H1 (cell line): Measurements from ENCODE around the gene UBR3. TPM values are rescaled to one million over a fixed set of nuclear protein-coding genes. Genes with fewer than 3 reads are reported as not detected.

Source experiments
- CTCF ChIA-PET: fragments of 300-600 bp; sonication (Branson Sonifier 250); formaldehyde crosslinking; loops from one replicate; lab custom pipeline; 2021; ENCODE audit not compliant: partially characterized antibody; lab: Charles Lee
- POLR2A ChIA-PET: fragments of 300-600 bp; sonication (Branson Sonifier 250); formaldehyde crosslinking; loops from one replicate; lab custom pipeline; 2021; ENCODE audit warnings: inconsistent platforms; ENCODE audit not compliant: partially characterized antibody; lab: Charles Lee
- DNase-seq, 2 experiments: peaks; one replicate each; pipeline versions ENCODE4 v3.0.0 to v3.0.0-alpha.2; 2010 to 2022; ENCODE audit warnings: low spot score in 2 of 2, low read depth in 1 of 2, mixed read lengths in 1 of 2
- FAIRE-seq: peaks from 2 replicates; lab custom pipeline; 2011; peaks lifted over from hg19 to GRCh38; lab: Jason Lieb, UNC
- H2AFZ ChIP-seq: 2 replicates; pipeline ENCODE4 v1.8.1; 2012; ENCODE audit warnings: low read length, inconsistent platforms
- H2AK5ac ChIP-seq: 2 replicates; pipeline ENCODE4 v1.6.1; 2013; ENCODE audit warnings: low read depth, low read length
- H2BK120ac ChIP-seq: replicated peaks from 2 replicates; pipeline ENCODE3; 2013; ENCODE audit warnings: low read depth, low read length, inconsistent platforms
- H2BK12ac ChIP-seq: 2 replicates; pipeline ENCODE4 v1.6.1; 2013; ENCODE audit warnings: low read depth, low read length
- H2BK15ac ChIP-seq: 2 replicates; pipeline ENCODE4 v1.6.1; 2013; ENCODE audit warnings: low read length
- H2BK20ac ChIP-seq: 2 replicates; pipeline ENCODE4 v1.6.1; 2013; ENCODE audit warnings: low read length
- H2BK5ac ChIP-seq: 2 replicates; pipeline ENCODE4 v1.6.1; 2013; ENCODE audit warnings: low read depth, low read length
- H3K14ac ChIP-seq: 2 replicates; pipeline ENCODE4 v1.6.1; 2013; ENCODE audit warnings: inconsistent platforms; ENCODE audit not compliant: insufficient read length
- H3K18ac ChIP-seq: 2 replicates; pipeline ENCODE4 v1.6.1; 2013; ENCODE audit warnings: low read length; ENCODE audit errors: extremely low read depth
- H3K23ac ChIP-seq: 2 replicates; pipeline ENCODE4 v1.6.1; 2013; ENCODE audit warnings: inconsistent platforms; ENCODE audit not compliant: insufficient read length
- H3K23me2 ChIP-seq: 2 replicates; pipeline ENCODE4 v1.6.1; 2013; ENCODE audit warnings: low read depth, low read length
- H3K27ac ChIP-seq: 2 replicates; pipeline ENCODE4 v1.6.1; 2011; ENCODE audit warnings: low read depth, low read length, inconsistent platforms
- H3K27me3 ChIP-seq, 4 experiments: replicated peaks in 1 of 4; 1 replicate in 1 of 4; 2 replicates in 3 of 4; pipeline versions ENCODE4 v1.6.1 to v1.8.1; 2011 to 2013; ENCODE audit warnings: low read length in 3 of 4, mild to moderate bottlenecking in 3 of 4, inconsistent platforms in 2 of 4, mixed read lengths in 2 of 4, moderate library complexity in 1 of 4; ENCODE audit not compliant: control insufficient read depth in 3 of 4, insufficient read depth in 3 of 4; ENCODE audit errors: extremely low read depth in 1 of 4
- H3K36me3 ChIP-seq, 4 experiments: 2 replicates each; pipeline versions ENCODE4 v1.6.1 to v1.8.1; 2011 to 2013; ENCODE audit warnings: mild to moderate bottlenecking in 4 of 4, low read length in 3 of 4, moderate library complexity in 2 of 4, control low read depth in 1 of 4, inconsistent platforms in 1 of 4; ENCODE audit not compliant: insufficient read depth in 4 of 4, control insufficient read depth in 2 of 4
- H3K4ac ChIP-seq: replicated peaks from 2 replicates; pipeline ENCODE3; 2013; ENCODE audit warnings: low read length, low read depth, mixed read lengths, inconsistent platforms; ENCODE audit not compliant: insufficient read length
- H3K4me1 ChIP-seq, 4 experiments: replicated peaks in 1 of 4; 1 replicate in 1 of 4; 2 replicates in 3 of 4; pipeline versions ENCODE4 v1.6.1 to v1.8.1; 2011 to 2013; ENCODE audit warnings: low read length in 3 of 4, inconsistent platforms in 2 of 4, mixed read lengths in 1 of 4; ENCODE audit not compliant: insufficient read depth in 4 of 4, control insufficient read depth in 3 of 4
- H3K4me2 ChIP-seq, 2 experiments: 2 replicates each; pipeline versions ENCODE4 v1.6.1 to v1.8.1; 2011 to 2013; ENCODE audit warnings: low read depth in 2 of 2, low read length in 2 of 2, control low read depth in 1 of 2, inconsistent platforms in 1 of 2, mild to moderate bottlenecking in 1 of 2; ENCODE audit not compliant: insufficient read depth in 1 of 2
- H3K4me3 ChIP-seq, 4 experiments: fragments of 200-600, 300-600 bp in 1 of 4; sonication (generic), shearing (Covaris generic), sonication (Bioruptor Twin) in 1 of 4; 2 replicates each; pipeline versions ENCODE4 v1.5.1 to v1.8.1; 2011 to 2016; ENCODE audit warnings: low read length in 4 of 4, low read depth in 3 of 4, control low read depth in 2 of 4, inconsistent platforms in 2 of 4, mild to moderate bottlenecking in 2 of 4, mixed read lengths in 1 of 4, moderate library complexity in 1 of 4; ENCODE audit not compliant: insufficient read depth in 2 of 4; ENCODE audit errors: extremely low read depth in 1 of 4
- H3K56ac ChIP-seq: replicated peaks from 2 replicates; pipeline ENCODE3; 2013; ENCODE audit warnings: low read depth, mild to moderate bottlenecking, mixed read lengths, low read length, inconsistent platforms; ENCODE audit not compliant: insufficient read length
- H3K79me1 ChIP-seq: 2 replicates; pipeline ENCODE4 v1.6.1; 2013; ENCODE audit warnings: low read depth, low read length, control low read depth
- H3K79me2 ChIP-seq, 2 experiments: 2 replicates each; pipeline versions ENCODE4 v1.6.1 to v1.8.1; 2012 to 2013; ENCODE audit warnings: low read length in 2 of 2, mild to moderate bottlenecking in 2 of 2, inconsistent platforms in 1 of 2; ENCODE audit not compliant: insufficient read depth in 2 of 2, control insufficient read depth in 1 of 2
- H3K9ac ChIP-seq, 4 experiments: replicated peaks in 1 of 4; 1 replicate in 1 of 4; 2 replicates in 3 of 4; pipeline versions ENCODE4 v1.6.1 to v1.8.1; 2011 to 2013; ENCODE audit warnings: low read depth in 3 of 4, low read length in 3 of 4, control low read depth in 2 of 4, mild to moderate bottlenecking in 2 of 4, moderate library complexity in 2 of 4, inconsistent platforms in 1 of 4; ENCODE audit errors: extremely low read depth in 1 of 4
- H3K9me3 ChIP-seq, 2 experiments: 2 replicates each; pipeline versions ENCODE4 v1.6.1 to v1.8.1; 2012 to 2013; ENCODE audit warnings: mild to moderate bottlenecking in 2 of 2, moderate library complexity in 2 of 2, control low read depth in 1 of 2, inconsistent platforms in 1 of 2, low read depth in 1 of 2, low read length in 1 of 2, mixed read lengths in 1 of 2; ENCODE audit not compliant: insufficient read depth in 2 of 2
- H4K20me1 ChIP-seq, 2 experiments: replicated peaks in 1 of 2; 2 replicates each; pipeline versions ENCODE3 to v1.8.1; 2011 to 2013; ENCODE audit warnings: inconsistent platforms in 2 of 2, low read length in 2 of 2, mild to moderate bottlenecking in 1 of 2; ENCODE audit not compliant: insufficient read depth in 2 of 2, control insufficient read depth in 1 of 2
- H4K5ac ChIP-seq: 2 replicates; pipeline ENCODE4 v1.6.1; 2013; ENCODE audit warnings: low read length, low read depth, mixed read lengths, inconsistent platforms; ENCODE audit not compliant: insufficient read length
- H4K8ac ChIP-seq: 2 replicates; pipeline ENCODE4 v1.8.0; 2013; ENCODE audit warnings: mild to moderate bottlenecking, moderate library complexity, low read length, inconsistent platforms; ENCODE audit not compliant: insufficient read depth; ENCODE audit errors: extremely low read depth
- H4K91ac ChIP-seq: replicated peaks from 2 replicates; pipeline ENCODE3; 2013; ENCODE audit warnings: low read length, mixed read lengths, inconsistent platforms; ENCODE audit not compliant: insufficient read length
- CBX8 ChIP-seq: fragments of 300-800, 300-1000 bp; sonication (generic); IDR thresholded peaks from 2 replicates; pipeline ENCODE4 v1.7.1; 2016; ENCODE audit warnings: low read depth, low read length, borderline replicate concordance
- HDAC2 ChIP-seq, 2 experiments: fragments of 300-600 bp in 1 of 2; sonication (generic) in 1 of 2; IDR thresholded peaks; 2 replicates each; pipeline ENCODE4 v1.6.1; 2011 to 2012; ENCODE audit warnings: low read depth in 2 of 2, low read length in 2 of 2, mild to moderate bottlenecking in 2 of 2, moderate library complexity in 2 of 2, borderline replicate concordance in 1 of 2, inconsistent platforms in 1 of 2
- JUN ChIP-seq: IDR thresholded peaks from 2 replicates; pipeline ENCODE4 v1.6.1; 2011; ENCODE audit warnings: low read depth, mild to moderate bottlenecking, improper control_type of control experiment, low read length
- MAFK ChIP-seq: IDR thresholded peaks from 2 replicates; pipeline ENCODE4 v1.6.1; 2012; ENCODE audit warnings: low read depth, mild to moderate bottlenecking, improper control_type of control experiment, low read length
- NANOG ChIP-seq: IDR thresholded peaks from 2 replicates; pipeline ENCODE4 v1.6.1; 2011; ENCODE audit warnings: low read length, low read depth, mild to moderate bottlenecking, inconsistent platforms; ENCODE audit not compliant: insufficient read depth, poor library complexity, severe bottlenecking
- POLR2A ChIP-seq, 2 experiments: IDR thresholded peaks; 1 replicate in 1 of 2; 2 replicates in 1 of 2; pipeline ENCODE4 v1.6.1; 2011; ENCODE audit warnings: low read depth in 2 of 2, low read length in 2 of 2, mild to moderate bottlenecking in 2 of 2; ENCODE audit errors: control extremely low read depth in 1 of 2
- SP1 ChIP-seq: IDR thresholded peaks from 2 replicates; pipeline ENCODE4 v1.6.1; 2011; ENCODE audit warnings: low read depth, low read length
- WGBS, 2 experiments: shearing (Covaris generic) in 1 of 2; methylation state at CpG; one replicate each; pipeline versions ENCODE4 v1.1.6 to v1.1.7; 2013 to 2015; ENCODE audit warnings: low lambda C conversion rate in 2 of 2, mixed read lengths in 2 of 2, inconsistent platforms in 1 of 2, low coverage in 1 of 2, missing lambda C conversion rate in 1 of 2; ENCODE audit not compliant: insufficient replicate concordance in 2 of 2, insufficient coverage in 1 of 2, insufficient read length in 1 of 2; ENCODE audit errors: extremely low coverage in 1 of 2, missing lambda C conversion rate in 1 of 2; 5-methylcytosine and 5-hydroxymethylcytosine counted together
- polyA plus RNA-seq, 7 experiments: library from polyadenylated mRNA; depleted of rRNA in 3 of 7; stranded (reverse) in 5 of 7; unstranded in 2 of 7; fragments of >200 nt in 5 of 7; fragments of 200-250 nt in 2 of 7; gene quantifications; 1 replicate in 5 of 7; 2 replicates in 1 of 7; 4 replicates in 1 of 7; pipeline versions ENCODE4 v1.2.1 to v1.2.3, GENCODE V29; 2011 to 2013; ENCODE audit warnings: missing spikeins in 2 of 7, mixed read lengths in 2 of 7
- total RNA-seq: library from RNA; stranded (reverse); fragmentation: NEBNext Ultra II Directional; extraction: Animal tissue kit (Norgen Biotek cat#: 25700); gene quantifications from 2 replicates; pipeline ENCODE4 v1.2.1, GENCODE V29; 2021

UBR3 gene
- total and polyA plus RNA-seq, 2 of the 8 experiments (the other 6 are each of a cell fraction or from before 2014, with no cell fraction given): 3.7 to 17.7 TPM

GRCh38 chr2:170070778-170071177, 243.5 kb downstream of the UBR3 start:
- Histone ChIP-seq H2AK5ac (no peak overlapping the region), H3K9me3 (peaks cover 3 to 4% of the 10 kb centered on the region in 2 experiments; a peak in 1 of 4 replicates), H3K79me2 (no peaks in the 10 kb centered on the region), H2AFZ (no peak overlapping the region), H3K79me1 (no peaks in the 10 kb centered on the region), H3K56ac (no peak overlapping the region), H3K23ac (no peak overlapping the region), H3K27me3 (no peaks in the 10 kb centered on the region), H3K27ac (no peak overlapping the region), H4K5ac (no peak overlapping the region), H3K4me2 (no peak overlapping the region), H2BK12ac (no peak overlapping the region), H4K91ac (no peak overlapping the region), H3K36me3 (peaks cover 0 to 12% (median 7%) of the 10 kb centered on the region in 4 experiments; a peak in 4 of 8 replicates), H3K4me3 (no peak overlapping the region), H2BK20ac (no peak overlapping the region), H3K14ac (no peak overlapping the region), H4K20me1 (no peaks in the 10 kb centered on the region), H3K9ac (no peak overlapping the region), H3K23me2 (no peaks in the 10 kb centered on the region), H2BK120ac (no peak overlapping the region), H3K4me1 (peaks cover 0 to 4% (median 0%) of the 10 kb centered on the region in 4 experiments; a peak in 3 of 7 replicates), H2BK5ac (no peak overlapping the region), H4K8ac (no peak overlapping the region), H2BK15ac (no peak overlapping the region), H3K18ac (no peak overlapping the region), H3K4ac (no peak overlapping the region)
- 88% methylated on average over 2 of the region's 2 CpGs; no CpG with 5 or more reads in 1 of the 2 experiments for WGBS, 2 experiments
- CTCF ChIA-PET: no interaction called here
- POLR2A ChIA-PET: no interaction called here
- FAIRE-seq (no peak), DNase-seq (no peak)
- TF ChIP-seq NANOG: no peak
- no peak for TF ChIP-seq CBX8
- TF ChIP-seq JUN: no peak
- TF ChIP-seq POLR2A (IDR thresholded peaks at IDR 0.05; ENCODE audit: control extremely low read depth in 1 of 2, low read depth in 2 of 2, low read length in 2 of 2): no peak
- no peak for TF ChIP-seq MAFK
- no peak for TF ChIP-seq HDAC2 (IDR thresholded peaks at IDR 0.05; ENCODE audit: borderline replicate concordance in 1 of 2, low read depth in 2 of 2, low read length in 2 of 2)
- no peak for TF ChIP-seq SP1
